K562 treated with DMSO at 1 percent for 4 hours (cell line): Measurements from ENCODE around the gene BOLA3. TPM values are rescaled to one million over a fixed set of nuclear protein-coding genes. Genes with fewer than 3 reads are reported as not detected.

ENCODE experiments used
- total RNA-seq: library from RNA; unstranded; fragments of 300-600 nt; gene quantifications from 2 replicates; pipeline ENCODE4 v1.2.3, GENCODE V29; 2022; ENCODE audit not compliant: insufficient read depth

The BOLA3 gene
- 67.8 and 96.8 TPM in 2 replicates for total RNA-seq

GRCh38 chr2:74147727-74148456 lies at the start of gene BOLA3:
Gene BOLA3, minus strand, starts transcription at chr2:74147912. Its CDS starts 38 bp downstream, at chr2:74147874.

GRCh38 chr2:74178211-74179062 lies 30.7 kb upstream of the BOLA3 start, which contains the start of gene MOB1A:
Gene MOB1A, minus strand, starts transcription at chr2:74178879. Its CDS starts 205 bp downstream, at chr2:74178674.

Other genes starting within 250 kb of the BOLA3 start
- 102 and 104 TPM in 2 replicates for gene DGUOK, start 221.0 kb downstream of the BOLA3 start, total RNA-seq
- 8.2 and 12.1 TPM in 2 replicates for gene TET3, start 163.0 kb downstream of the BOLA3 start, total RNA-seq
- 67.4 and 69.4 TPM in 2 replicates for gene MOB1A, start 31.0 kb upstream of the BOLA3 start, total RNA-seq
- gene MTHFD2, start 50.7 kb upstream of the BOLA3 start, total RNA-seq, result 263 and 273 TPM in 2 replicates
- 0.18 and 0.19 TPM in 2 replicates for gene SLC4A5, start 195.5 kb upstream of the BOLA3 start, total RNA-seq
- gene DCTN1, start 232.4 kb upstream of the BOLA3 start, total RNA-seq, result 51.5 and 62.4 TPM in 2 replicates